Fibroblast of villous mesenchyme (primary cell): ENCODE measurements around the gene NOA1. TPM values are rescaled to one million over a fixed set of nuclear protein-coding genes. Genes with fewer than 3 reads are reported as not detected.

Source experiments
- DNase-seq: peaks from one replicate; pipeline ENCODE4 v3.0.0-alpha.2; 2010; ENCODE audit warnings: low read depth
- H3K4me3 ChIP-seq: 2 replicates; pipeline ENCODE4 v1.5.1; 2011; ENCODE audit warnings: low read depth, mild to moderate bottlenecking, low read length
- CTCF ChIP-seq: IDR thresholded peaks from 2 replicates; pipeline ENCODE4 v1.5.1; 2012; ENCODE audit warnings: low read depth, mild to moderate bottlenecking, low read length; ENCODE audit not compliant: insufficient read depth
- total RNA-seq: library from RNA; depleted of rRNA; stranded (reverse); fragments of >200 nt; gene quantifications from 2 replicates; pipeline ENCODE4 v1.2.3, GENCODE V29; 2012

NOA1 gene
- total RNA-seq, result 14.2 and 16.8 TPM in 2 replicates

GRCh38 chr4:56977321-56978012 is at the start of gene NOA1:
Gene NOA1, minus strand, starts transcription at chr4:56977606. Its CDS starts 21 bp downstream, at chr4:56977585.
- peak within 1 kb of the TSS; percentile 91 for H3K4me3 ChIP-seq
- TF ChIP-seq CTCF, result no peak
- DNase-seq, result peak; percentile 100

- no peak overlapping the region for H3K4me3 ChIP-seq
- DNase-seq, result peak; percentile 94
- no peak for TF ChIP-seq CTCF
Measured at GRCh38 chr4:57023104-57023503, 45.7 kb upstream of the NOA1 start.

- peak; percentile 90 for DNase-seq
- H3K4me3 ChIP-seq, result no peak overlapping the region
- TF ChIP-seq CTCF, result no peak
Measured at GRCh38 chr4:57020467-57021101, 43.2 kb upstream of the NOA1 start.

GRCh38 chr4:57018980-57019379 is 41.6 kb upstream of the NOA1 start:
- TF ChIP-seq CTCF, result peak; percentile 16
- no peak for DNase-seq
- no peak overlapping the region for H3K4me3 ChIP-seq

GRCh38 chr4:57013543-57014120 is 36.2 kb upstream of the NOA1 start:
- no peak for TF ChIP-seq CTCF
- no peak for DNase-seq
- no peak overlapping the region for H3K4me3 ChIP-seq

GRCh38 chr4:56999751-57000150 is 22.3 kb upstream of the NOA1 start:
- H3K4me3 ChIP-seq, result no peak overlapping the region
- TF ChIP-seq CTCF, result no peak
- no peak for DNase-seq
